Activated T-cell treated with anti-CD3 and anti-CD28 coated beads for 48 hours (primary cell): ENCODE data around the gene MIEF2.
"Not testable (repeated sequence)": the region's sequence is repeated elsewhere in the genome, so short reads cannot be mapped to it uniquely, and the experiment has no call there.

ENCODE experiments used
- DNase-seq: peaks from one replicate; pipeline ENCODE4 v3.0.0-alpha.2; 2020; ENCODE audit warnings: low read depth

The MIEF2 gene, protein sequence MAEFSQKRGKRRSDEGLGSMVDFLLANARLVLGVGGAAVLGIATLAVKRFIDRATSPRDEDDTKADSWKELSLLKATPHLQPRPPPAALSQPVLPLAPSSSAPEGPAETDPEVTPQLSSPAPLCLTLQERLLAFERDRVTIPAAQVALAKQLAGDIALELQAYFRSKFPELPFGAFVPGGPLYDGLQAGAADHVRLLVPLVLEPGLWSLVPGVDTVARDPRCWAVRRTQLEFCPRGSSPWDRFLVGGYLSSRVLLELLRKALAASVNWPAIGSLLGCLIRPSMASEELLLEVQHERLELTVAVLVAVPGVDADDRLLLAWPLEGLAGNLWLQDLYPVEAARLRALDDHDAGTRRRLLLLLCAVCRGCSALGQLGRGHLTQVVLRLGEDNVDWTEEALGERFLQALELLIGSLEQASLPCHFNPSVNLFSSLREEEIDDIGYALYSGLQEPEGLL

DNA sequence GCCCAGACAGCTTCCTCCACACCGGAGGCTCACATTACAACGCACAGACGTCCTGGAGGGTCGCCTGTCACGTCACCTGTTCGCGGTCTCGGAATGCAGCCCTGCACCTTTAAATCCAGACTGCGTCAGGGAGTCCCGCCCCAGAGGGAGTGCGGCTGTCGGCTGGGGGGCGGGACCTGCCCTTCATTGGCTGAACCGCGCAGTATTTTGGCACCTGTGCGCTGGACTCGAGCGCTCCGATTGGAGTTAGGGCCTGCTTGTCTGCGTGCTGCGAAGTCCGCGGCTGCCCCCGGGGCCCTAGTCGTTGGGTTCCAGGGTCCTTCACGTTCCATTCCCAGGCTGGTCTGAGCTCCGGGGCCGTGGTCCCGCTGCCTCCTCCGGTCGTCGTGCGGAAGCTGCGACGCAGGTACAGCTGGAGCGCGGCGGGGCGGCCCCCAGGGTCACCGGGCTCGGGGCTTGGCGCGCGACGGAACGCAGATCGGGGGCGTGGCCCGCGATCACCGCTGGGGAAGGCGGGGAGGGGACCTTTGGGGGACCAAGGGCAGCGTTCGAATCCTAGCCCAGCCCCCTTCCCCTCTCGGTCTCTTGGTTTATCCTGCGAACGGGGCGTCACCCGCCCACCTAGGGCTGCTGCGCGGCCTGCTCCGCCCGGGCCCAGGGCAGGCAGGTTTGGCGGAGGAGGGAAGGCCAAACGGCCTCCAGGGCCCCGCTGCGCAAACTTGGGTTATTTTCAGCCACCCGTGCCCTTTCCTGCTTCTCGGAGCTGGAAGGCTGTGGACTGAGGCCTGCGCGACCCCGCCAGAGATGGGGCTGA, at the start of gene MIEF2:
TSS of gene MIEF2 (plus strand) at position 331 of the 814 bp plus-strand sequence. CDS start 2,059 bp downstream, outside the sequence.
- DNase-seq = peak; percentile 90

- DNase-seq = no peak
Measured at GRCh38 chr17:18213666-18214270, 46.7 kb upstream of the MIEF2 start.

GRCh38 chr17:18216906-18217305, 43.6 kb upstream of the MIEF2 start:
- DNase-seq = not testable (repeated sequence)

DNA sequence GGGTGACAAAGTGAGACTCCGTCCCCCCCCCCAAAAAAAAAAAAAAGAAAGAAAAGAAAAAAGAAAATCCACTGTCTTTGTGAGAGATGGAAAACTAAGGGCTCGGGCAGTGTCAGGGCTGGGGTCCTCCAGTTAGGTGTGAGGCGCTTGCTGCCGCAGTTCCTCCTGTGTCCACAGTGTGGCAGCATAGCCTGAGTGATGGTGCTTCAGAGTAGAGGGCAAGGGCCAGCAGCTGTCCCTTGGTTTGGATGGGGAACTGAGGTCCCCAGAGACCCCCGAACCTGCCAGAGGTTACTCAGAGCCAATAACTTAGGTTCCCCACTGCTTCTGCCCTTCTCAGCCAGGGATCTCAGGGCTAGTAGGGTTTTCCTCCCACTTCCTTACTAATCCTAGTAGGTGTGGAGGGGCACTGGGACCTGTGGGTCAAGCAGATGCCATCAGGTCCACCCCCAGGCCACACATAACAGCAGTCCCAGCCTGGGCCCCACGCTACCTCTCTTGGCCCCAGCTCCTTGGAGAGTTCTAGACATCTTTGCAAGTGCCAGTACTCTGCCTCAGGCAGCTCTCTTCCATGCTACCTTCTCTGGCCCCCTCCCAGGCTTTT, 42.9 kb upstream of the MIEF2 start:
- DNase-seq = peak; percentile 64

- no peak for DNase-seq
Measured at GRCh38 chr17:18218756-18219415, 41.6 kb upstream of the MIEF2 start.

DNA sequence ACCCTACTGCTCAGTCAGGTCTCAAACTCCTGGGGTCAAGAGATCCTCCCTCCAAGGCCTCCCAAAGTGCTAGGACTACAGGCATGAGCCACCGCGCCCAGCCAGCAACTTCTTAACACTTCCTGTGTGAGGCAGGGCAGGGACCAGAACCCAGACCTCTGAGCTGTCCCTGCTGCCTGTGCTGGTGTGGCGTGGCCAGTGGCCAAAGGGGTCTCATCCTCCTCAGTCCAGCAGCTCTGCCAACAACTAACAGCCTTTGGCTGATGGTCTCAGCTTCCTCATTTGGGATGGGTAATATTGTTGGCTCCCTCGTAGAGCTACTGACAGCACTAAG, 36.4 kb upstream of the MIEF2 start:
- no peak for DNase-seq

GRCh38 chr17:18224387-18225120, 35.9 kb upstream of the MIEF2 start:
- no peak for DNase-seq

DNA sequence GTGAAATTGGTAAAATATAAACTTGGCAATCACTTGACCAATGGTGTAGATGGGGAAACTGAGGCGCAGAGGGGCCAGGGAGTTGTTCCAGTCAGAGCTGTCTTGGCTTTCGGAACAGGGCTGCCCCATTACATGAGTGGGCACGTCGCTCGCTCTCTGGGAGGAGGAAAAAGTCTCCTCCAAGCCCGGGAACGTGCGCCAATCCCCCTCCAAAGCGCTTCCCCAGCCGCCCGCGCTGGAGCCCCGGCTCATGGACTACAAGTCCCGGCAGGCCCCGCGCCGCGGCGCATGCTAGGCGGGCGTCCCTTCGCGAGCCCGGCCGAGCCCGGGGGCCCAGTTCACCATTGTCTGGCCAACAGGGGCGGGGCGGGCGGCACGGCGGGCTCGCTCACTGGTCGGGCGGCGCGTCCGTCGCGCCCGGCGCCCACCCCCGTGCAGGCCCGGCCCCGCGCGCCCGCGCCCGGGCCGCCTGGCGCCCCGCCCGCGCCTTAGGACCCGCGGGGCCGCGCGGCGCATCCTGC, 35.3 kb upstream of the MIEF2 start, which contains the start of gene LLGL1:
TSS of gene LLGL1 (plus strand) at position 515 of the 521 bp plus-strand sequence. CDS start 48 bp downstream, outside the sequence.
- DNase-seq = peak; percentile 97

- no peak for DNase-seq
Measured at GRCh38 chr17:18225642-18226283, 34.7 kb upstream of the MIEF2 start.

DNA sequence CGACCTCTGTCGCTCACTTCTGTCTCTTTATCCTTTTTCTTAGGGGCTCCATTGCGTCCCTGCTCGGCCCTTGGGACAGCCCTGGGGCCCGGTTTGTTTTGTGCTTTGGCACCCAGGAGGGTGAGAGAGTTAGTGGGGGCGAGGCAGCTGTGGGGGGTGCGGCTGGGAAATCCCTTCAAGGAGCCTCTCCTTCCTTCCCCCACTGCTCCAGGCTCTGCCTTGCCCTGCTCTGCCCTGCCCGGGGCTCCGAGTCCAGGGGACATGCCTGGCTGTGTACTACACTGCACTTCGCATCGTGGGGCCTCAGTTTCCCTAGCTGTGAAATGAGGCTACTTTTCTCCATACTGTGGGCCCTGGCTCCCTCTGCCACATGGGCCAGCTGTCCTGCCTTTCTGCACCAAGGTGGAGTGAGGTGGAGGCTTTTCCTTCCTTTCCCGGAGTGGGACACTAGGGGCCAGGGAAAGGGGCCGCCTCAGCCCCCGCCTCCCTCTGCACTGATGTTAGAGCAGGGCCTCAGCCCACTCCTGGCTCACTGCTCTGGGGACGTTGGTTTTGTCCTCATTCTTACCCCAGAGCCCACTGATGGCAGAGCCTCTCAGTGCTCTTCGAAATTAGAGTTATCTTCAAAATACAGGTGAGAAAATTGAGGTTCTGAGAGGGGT, 34.0 kb upstream of the MIEF2 start:
- no peak for DNase-seq

DNA sequence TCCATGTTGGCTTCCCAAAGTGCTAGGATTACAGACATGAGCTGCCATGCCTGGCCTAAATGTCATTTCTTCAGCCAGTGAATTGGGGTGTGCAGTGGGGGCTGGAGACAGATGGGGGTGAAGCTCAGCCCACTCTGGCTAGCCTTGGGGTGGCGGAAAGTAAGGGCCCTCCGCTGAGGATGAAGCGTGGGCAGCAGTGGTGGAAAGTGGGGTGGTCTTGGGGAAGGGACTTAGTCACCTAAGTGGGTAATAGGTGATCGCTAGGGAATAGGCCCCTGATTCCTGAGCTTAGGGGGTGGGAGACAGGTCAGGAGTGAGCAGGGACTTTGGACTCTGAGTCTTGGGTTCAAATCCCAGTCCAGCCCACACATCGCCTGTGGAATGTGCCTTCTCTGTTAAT, 32.8 kb upstream of the MIEF2 start:
- no peak for DNase-seq

DNA sequence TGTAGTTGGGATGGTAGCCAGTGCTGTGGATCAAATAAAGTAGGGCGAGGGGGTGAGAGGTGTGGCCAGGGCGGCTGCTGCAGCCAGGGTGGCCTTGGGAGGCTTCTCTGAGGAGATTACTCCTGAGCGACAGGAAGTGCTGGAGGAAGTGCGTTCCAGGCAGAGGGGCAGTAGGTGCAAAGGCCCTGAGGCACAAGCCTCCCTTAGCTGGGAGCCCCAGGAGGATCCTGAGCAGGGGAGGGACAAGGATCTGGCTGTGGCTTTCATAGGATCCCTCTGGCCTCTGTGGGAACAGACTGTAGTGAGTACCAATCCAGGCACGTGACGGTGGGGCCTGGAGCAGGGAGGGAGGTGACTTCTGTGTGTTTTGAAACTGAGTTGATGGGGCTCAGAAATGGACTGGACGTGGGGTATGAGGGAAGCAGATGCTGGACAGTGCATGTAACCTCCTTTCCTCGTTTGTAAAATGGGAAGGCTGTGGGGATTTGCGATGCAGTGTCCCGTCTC, 32.2 kb upstream of the MIEF2 start:
- no peak for DNase-seq

- no peak for DNase-seq
Measured at GRCh38 chr17:18229254-18229653, 31.2 kb upstream of the MIEF2 start.

DNA sequence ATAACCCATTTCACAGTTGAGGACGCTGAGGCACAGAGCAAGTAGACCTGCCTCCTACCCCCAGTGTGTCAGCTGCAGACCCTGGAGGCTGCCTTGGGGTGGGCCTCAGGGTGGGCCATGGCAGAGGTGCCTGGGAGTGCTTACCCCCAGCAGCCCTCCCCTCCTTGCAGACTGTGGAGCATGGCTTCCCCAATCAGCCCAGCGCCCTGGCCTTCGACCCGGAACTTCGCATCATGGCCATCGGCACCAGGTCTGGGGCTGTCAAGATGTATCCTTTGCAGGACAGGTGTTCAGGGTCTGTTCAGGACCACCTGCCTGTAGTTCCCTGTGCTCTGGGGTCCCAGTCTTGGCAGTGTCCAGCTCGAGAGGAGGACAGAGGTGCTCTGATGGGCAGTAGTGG, 30.7 kb upstream of the MIEF2 start:
- DNase-seq = no peak

DNA sequence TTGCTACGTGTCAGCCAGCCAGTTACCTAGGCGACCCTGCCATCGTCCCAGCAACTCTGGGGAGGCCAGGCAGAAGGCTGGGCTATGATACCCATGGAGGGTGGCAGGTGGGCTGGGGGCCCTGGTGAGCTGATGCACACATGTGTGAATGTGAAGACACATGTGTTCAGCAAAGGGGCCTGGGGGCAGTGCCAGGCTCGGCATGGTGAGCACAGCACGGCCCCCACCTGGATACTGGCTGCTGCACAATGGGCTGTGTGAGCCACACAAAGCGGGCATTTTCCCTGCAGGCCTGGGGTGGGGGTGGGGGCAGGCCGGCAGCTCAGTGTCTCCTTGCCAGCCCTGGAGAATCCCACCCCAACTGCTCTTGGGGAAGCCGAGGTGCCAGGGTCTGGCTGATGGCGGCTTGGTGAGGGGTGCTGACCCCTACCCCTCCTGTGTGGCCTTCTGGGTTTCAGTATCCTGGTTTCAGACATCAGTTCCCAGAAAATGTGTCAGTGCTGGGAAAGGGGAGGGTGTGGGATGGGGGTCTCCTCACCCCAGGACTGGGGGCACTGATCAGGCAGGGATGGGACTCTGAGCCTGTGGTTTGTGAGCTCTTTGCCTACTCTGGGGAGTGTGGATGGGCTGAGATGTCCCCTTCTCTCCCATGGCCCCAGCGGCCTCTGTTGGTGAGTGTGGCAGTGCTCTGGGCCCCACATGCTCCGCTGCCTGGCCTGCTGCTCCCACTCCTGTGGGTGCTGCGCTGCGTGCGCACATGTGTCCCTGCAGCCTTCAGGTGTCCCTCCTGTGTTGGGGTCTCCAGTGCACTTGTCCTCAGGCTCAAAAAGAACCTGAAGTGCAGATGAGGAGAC, 29.9 kb upstream of the MIEF2 start:
- no peak for DNase-seq

GRCh38 chr17:18231164-18231563, 29.3 kb upstream of the MIEF2 start:
- DNase-seq = no peak

DNA sequence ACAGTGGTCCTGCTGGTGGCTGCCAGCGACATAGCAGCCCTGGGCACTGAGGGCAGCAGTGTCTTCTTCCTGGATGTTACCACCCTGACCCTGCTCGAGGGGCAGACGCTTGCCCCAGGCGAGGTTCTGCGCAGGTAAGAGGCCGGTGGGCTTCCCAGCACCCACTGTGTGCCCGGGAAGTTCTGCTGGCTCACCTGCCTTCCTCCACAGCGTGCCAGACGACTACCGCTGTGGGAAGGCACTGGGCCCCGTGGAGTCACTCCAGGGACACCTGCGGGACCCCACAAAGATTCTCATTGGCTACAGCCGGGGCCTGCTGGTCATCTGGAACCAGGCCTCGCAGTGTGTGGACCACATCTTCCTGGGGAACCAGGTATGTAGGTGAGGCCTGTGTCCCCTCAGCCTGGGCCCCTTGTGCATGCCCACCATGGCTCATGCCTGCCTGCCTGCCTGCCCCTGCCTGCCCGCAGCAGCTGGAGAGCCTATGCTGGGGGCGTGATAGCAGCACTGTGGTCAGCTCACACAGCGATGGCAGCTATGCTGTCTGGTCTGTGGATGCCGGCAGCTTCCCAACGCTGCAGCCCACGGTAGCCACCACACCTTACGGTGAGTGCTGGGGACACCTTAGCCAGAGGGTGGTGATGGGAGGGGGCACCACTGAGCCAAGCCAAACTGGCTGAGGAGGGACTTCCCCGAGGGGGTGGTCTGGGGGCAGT, 26.5 kb upstream of the MIEF2 start:
- DNase-seq = no peak

- DNase-seq = no peak
Measured at GRCh38 chr17:18234853-18235380, 25.5 kb upstream of the MIEF2 start.
